Neural progenitor cell (in vitro differentiated cells): ENCODE data around the gene RCL1.

Experiments used
- CTCF ChIP-seq: fragments of 200-600 bp; sonication (generic); IDR thresholded peaks from 2 replicates; pipeline ENCODE4 v1.5.1; 2017; ENCODE audit warnings: antibody characterized with exemption, mild to moderate bottlenecking
- EZH2phosphoT487 ChIP-seq: fragments of 200-600 bp; sonication (generic); IDR thresholded peaks from 2 replicates; pipeline ENCODE4 v1.6.1; 2017; ENCODE audit warnings: antibody characterized with exemption

GRCh38 chr9:4788703-4789102 lies 4.0 kb upstream of the RCL1 start:
- no peak for TF ChIP-seq CTCF
- TF ChIP-seq EZH2phosphoT487: no peak
